PC-9 (cell line): ENCODE measurements around the gene PHF19.

ENCODE experiments used
- CTCF ChIP-seq: fragments of 200-600 bp; sonication (generic); conservative IDR thresholded peaks from 2 replicates; pipeline ENCODE4 v1.6.1; 2017; ENCODE audit warnings: mixed run types, antibody characterized with exemption, mild to moderate bottlenecking, moderate library complexity
- EZH2 ChIP-seq: fragments of 200-600 bp; sonication (generic); IDR thresholded peaks from 2 replicates; pipeline ENCODE4 v1.8.0; 2017; ENCODE audit warnings: antibody characterized with exemption, low read depth

GRCh38 chr9:120882935-120883607 lies 6.1 kb upstream of the PHF19 start:
- TF ChIP-seq CTCF (no peak), EZH2 (no peak)
